Measurements from ENCODE around the gene TBC1D8.

- no peak for TF ChIP-seq CTCF (IDR thresholded peaks at IDR 0.05; ENCODE audit: control extremely low read depth in 1 of 3, insufficient read depth in 1 of 3, low read depth in 1 of 3, low read length in 3 of 3)
- no peak for TF ChIP-seq TAF1 (IDR thresholded peaks at IDR 0.05; ENCODE audit: low read depth, low read length)
- TF ChIP-seq POLR2A (IDR thresholded peaks at IDR 0.05; ENCODE audit: control extremely low read depth in 1 of 2, low read depth in 2 of 2, low read length in 2 of 2): no peak
- no peak for TF ChIP-seq YY1 (IDR thresholded peaks at IDR 0.05; ENCODE audit: low read depth, low read length)
- no peak for TF ChIP-seq CBX5 (IDR thresholded peaks at IDR 0.05; ENCODE audit: low read depth, low read length)
- no peak for TF ChIP-seq SIN3A (conservative IDR thresholded peaks at IDR 0.05 in 1 of 2, IDR thresholded peaks at IDR 0.05 in 1 of 2; ENCODE audit: low read depth in 1 of 2, low read length in 2 of 2)
- no peak for TF ChIP-seq HDAC2 (IDR thresholded peaks at IDR 0.05; ENCODE audit: borderline replicate concordance in 1 of 2, low read depth in 2 of 2, low read length in 2 of 2)
- TF ChIP-seq EZH2 (IDR thresholded peaks at IDR 0.05; ENCODE audit: low read depth, low read length, severe bottlenecking): no peak
- TF ChIP-seq CHD1 (IDR thresholded peaks at IDR 0.05; ENCODE audit: low read depth, low read length): no peak
- TF ChIP-seq MAX (IDR thresholded peaks at IDR 0.05): no peak
- no peak for TF ChIP-seq TBP (IDR thresholded peaks at IDR 0.05; ENCODE audit: low read depth, low read length)
- no peak for TF ChIP-seq SUZ12 (IDR thresholded peaks at IDR 0.05; ENCODE audit: low read length)
- TF ChIP-seq RBBP5 (IDR thresholded peaks at IDR 0.05; ENCODE audit: borderline replicate concordance, low read depth, low read length): no peak
- no peak for TF ChIP-seq GABPA (IDR thresholded peaks at IDR 0.05; ENCODE audit: borderline replicate concordance, insufficient read depth, low read length)
These were observed 173.7 kb downstream of the TBC1D8 start for GRCh38 chr2:100977511-100977910.
